T-helper 1 cell treated with Interleukin-12 subunit alpha and Interleukin-12 subunit beta and Interleukin-4 antibody, amounts not matched to agents 30 ng/mL and 1 ng/mL, for 36 hours (primary cell): ENCODE results near the gene NUB1. TPM values are rescaled to one million over a fixed set of nuclear protein-coding genes. Genes with fewer than 3 reads are reported as not detected.

Experiments
- intact Hi-C: fragments of 100-400 bp; cut with micrococcal nuclease; formaldehyde crosslinking; loops from one replicate; pipeline ENCODE4 v1.15.1; 2024
- total RNA-seq: library from RNA; stranded (reverse); gene quantifications from 2 replicates; pipeline ENCODE4 v1.2.3, GENCODE V29; 2022

Gene NUB1
- total RNA-seq, 1 donor from 2014 or later, result 66.5 TPM

- intact Hi-C loops, result no loop called here
These were observed 32.5 kb downstream of the NUB1 start for GRCh38 chr7:151374139-151374538.

- intact Hi-C loops, result no loop called here
These were observed 33.1 kb downstream of the NUB1 start for GRCh38 chr7:151374726-151375125.

GRCh38 chr7:151375530-151376217 is 34.1 kb downstream of the NUB1 start:
- intact Hi-C loops, result no loop called here

GRCh38 chr7:151376218-151376902 is 34.7 kb downstream of the NUB1 start:
- intact Hi-C loops, result no loop called here

- intact Hi-C loops, result no loop called here
These were observed 35.8 kb downstream of the NUB1 start for GRCh38 chr7:151377406-151377805.

- intact Hi-C loops, result no loop called here
These were observed 36.4 kb downstream of the NUB1 start for GRCh38 chr7:151378011-151378410.

- intact Hi-C loops, result no loop called here
These were observed 37.0 kb downstream of the NUB1 start for GRCh38 chr7:151378496-151379192.

GRCh38 chr7:151379193-151379520 is 37.5 kb downstream of the NUB1 start:
- intact Hi-C loops, result no loop called here

GRCh38 chr7:151379534-151380198 is 38.1 kb downstream of the NUB1 start:
- intact Hi-C loops, result no loop called here

- intact Hi-C loops, result no loop called here
These were observed 38.8 kb downstream of the NUB1 start for GRCh38 chr7:151380199-151381097.

GRCh38 chr7:151381098-151381347 is 39.4 kb downstream of the NUB1 start:
- intact Hi-C loops, result no loop called here

- intact Hi-C loops, result no loop called here
These were observed 39.9 kb downstream of the NUB1 start for GRCh38 chr7:151381348-151382078.

GRCh38 chr7:151382079-151382885 is 40.7 kb downstream of the NUB1 start:
- intact Hi-C loops, result no loop called here

- intact Hi-C loops, result no loop called here
These were observed 42.2 kb downstream of the NUB1 start for GRCh38 chr7:151383638-151384351.

- intact Hi-C loops, result no loop called here
These were observed 42.7 kb downstream of the NUB1 start for GRCh38 chr7:151384352-151384697.

GRCh38 chr7:151384776-151385625 is 43.4 kb downstream of the NUB1 start:
- intact Hi-C loops, result no loop called here

GRCh38 chr7:151385626-151386300 is 44.2 kb downstream of the NUB1 start:
- intact Hi-C loops, result no loop called here
